Gastrocnemius medialis (tissue), 4 donors: ENCODE results near the gene NSMF.

Experiments
- CTCF ChIP-seq, 5 experiments: fragments of 450-650 bp in 3 of 5; fragments of 200-600 bp in 2 of 5; sonication (generic) in 2 of 5; IDR thresholded peaks in 4 of 5; conservative IDR thresholded peaks in 1 of 5; 1 replicate in 4 of 5; 2 replicates in 1 of 5; pipeline ENCODE4 v1.5.1; 2016 to 2019; ENCODE audit warnings: antibody characterized with exemption in 5 of 5, mild to moderate bottlenecking in 3 of 5, moderate library complexity in 3 of 5
- POLR2A ChIP-seq, 2 donors: fragments of 450-650 bp; IDR thresholded peaks; one replicate each; pipeline ENCODE4 v1.6.1; 2017; ENCODE audit warnings: antibody characterized with exemption in 2 of 2, mild to moderate bottlenecking in 2 of 2, moderate library complexity in 2 of 2

DNA sequence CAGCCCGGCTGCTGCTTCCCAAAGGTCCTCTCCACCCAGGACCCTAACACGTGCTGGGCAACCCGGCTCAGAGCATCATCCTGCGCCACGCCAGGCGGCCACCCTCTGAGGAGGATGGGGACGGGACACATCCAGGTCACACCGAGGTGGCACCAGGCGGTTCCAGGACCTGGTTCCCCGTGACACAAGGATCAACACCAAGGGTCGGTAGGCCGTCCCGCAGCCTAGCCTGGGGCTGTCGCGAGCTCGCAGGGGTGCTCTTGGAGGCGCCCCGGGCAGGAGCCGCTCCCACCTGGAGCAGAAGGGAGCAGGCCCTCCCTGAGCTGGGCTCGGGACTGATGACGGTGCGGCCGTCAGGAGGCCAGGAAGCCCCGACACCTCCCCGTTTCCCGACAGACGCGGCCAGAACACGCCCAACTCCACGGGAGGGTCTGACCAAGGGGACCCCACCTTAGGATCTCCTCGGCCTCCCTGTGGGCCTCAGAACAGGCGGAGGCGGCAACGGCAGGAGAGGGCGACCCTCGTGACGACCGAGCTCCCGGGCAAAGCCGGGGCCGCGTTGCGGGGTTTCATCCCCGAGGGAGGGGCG, 42.5 kb downstream of the NSMF start:
- TF ChIP-seq POLR2A (IDR thresholded peaks at IDR 0.05): no peak
- TF ChIP-seq CTCF (IDR thresholded peaks at IDR 0.05 in 4 of 5, conservative IDR thresholded peaks at IDR 0.05 in 1 of 5): no peak
